GM11168 (cell line): Measurements from ENCODE around the gene MPP2.
"Not testable (repeated sequence)": the region's sequence is repeated elsewhere in the genome, so short reads cannot be mapped to it uniquely, and the experiment has no call there.

Experiments used
- in situ Hi-C: fragments of 300-500 bp; cut with MboI; formaldehyde crosslinking; loops from one replicate; pipeline ENCODE4 v1.12.0; 2022; ENCODE audit warnings: low sequenced_read_pairs; ENCODE audit not compliant: unreplicated experiment

Gene MPP2

GRCh38 chr17:43932357-43932756 lies 25.0 kb upstream of the MPP2 start:
- in situ Hi-C loops = no loop called here

GRCh38 chr17:43931062-43931571 lies 23.8 kb upstream of the MPP2 start:
- in situ Hi-C loops = no loop called here

- in situ Hi-C loops = no loop called here
These were observed 21.3 kb upstream of the MPP2 start for GRCh38 chr17:43928609-43929008.

DNA sequence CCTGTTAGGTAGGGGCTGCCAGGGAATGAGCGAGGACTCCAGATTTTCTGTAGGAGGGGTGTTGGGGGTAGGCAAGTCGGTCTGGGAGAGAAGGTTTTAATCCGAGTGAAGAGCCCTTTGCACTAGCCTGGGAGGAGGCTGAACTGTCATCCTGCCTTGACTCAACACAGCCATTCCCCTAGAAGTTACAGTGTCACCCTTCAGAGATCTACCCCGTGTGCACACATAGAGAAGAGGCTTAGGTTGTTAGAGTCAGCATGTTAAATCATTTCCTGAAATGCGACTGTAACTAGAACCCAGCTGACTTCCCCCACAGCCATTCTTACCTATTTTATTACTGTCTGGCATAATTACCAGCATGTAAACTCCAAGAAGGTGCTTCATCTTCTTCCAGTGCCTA lies 20.6 kb upstream of the MPP2 start:
- in situ Hi-C loops = not testable (repeated sequence)

GRCh38 chr17:43927060-43927864 lies 19.9 kb upstream of the MPP2 start:
- in situ Hi-C loops = no loop called here

- in situ Hi-C loops = no loop called here
These were observed 17.2 kb upstream of the MPP2 start for GRCh38 chr17:43924558-43924957.

DNA sequence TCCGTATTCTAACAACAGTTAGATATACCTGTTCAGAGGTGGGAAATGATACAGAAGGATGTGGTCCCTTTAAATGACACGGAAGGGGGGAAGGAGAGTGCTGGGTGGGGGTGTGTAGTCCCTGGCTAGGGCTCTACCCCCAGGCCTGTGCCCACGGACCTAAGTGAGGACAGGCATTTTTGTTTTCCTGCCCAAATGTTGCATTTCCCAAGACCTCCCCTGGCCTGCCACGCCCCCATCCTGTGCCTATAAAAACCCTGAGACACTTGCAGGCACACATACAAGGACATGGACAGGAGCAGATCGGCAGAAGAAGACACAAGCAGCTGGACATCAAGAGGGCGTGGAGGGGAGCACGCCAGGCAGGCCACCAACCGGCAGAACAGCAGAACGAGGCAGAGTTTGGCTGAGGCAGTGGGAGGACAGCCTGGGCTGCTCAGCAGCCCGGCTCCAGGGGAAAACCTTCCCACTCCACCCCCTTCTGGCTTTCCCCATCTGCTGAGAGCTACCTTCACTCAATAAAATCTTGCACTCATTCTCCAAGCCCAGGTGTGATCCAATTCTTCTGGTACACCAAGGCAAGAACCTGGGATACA lies 13.3 kb upstream of the MPP2 start:
- in situ Hi-C loops = no loop called here

- in situ Hi-C loops = no loop called here
These were observed 10.7 kb upstream of the MPP2 start for GRCh38 chr17:43918026-43918389.

DNA sequence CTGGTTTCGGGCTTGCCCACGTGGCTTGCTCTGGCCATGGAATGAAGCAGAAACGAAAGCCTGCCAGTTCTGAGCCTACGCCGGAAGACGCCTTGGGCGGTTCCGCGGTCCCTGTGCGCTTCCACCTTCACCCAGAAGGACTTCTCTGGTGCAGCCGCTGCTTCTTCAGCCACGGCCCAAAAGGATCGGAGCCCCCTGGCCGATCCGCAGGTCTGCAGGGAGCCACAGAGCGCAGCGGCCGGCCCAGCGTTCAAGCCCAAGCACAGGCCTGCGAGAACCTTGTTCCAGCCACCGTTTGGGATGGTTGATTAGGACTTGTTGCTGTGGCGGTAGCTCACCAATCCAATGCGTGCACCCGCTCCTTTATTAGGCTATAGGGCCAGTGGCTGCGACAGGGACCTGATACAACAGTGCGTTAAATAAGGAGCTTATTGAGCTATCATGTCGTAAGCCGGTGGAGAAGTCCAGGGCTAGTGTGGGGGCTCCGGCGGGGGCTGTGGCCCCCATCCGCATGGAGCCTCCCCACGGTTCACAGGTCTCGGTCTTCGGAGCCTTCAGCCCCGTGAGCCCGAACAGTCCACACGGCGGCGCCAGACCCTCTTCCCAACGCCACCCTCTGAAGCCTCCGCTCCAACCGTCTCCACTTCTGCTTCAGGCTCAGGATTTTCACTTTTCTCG lies 10.2 kb upstream of the MPP2 start:
- in situ Hi-C loops = no loop called here

GRCh38 chr17:43917016-43917347 lies 9.6 kb upstream of the MPP2 start:
- in situ Hi-C loops = no loop called here

- in situ Hi-C loops = no loop called here
These were observed 9.0 kb upstream of the MPP2 start for GRCh38 chr17:43916385-43916784.

GRCh38 chr17:43915559-43915958 lies 8.2 kb upstream of the MPP2 start:
- in situ Hi-C loops = no loop called here

GRCh38 chr17:43914451-43914850 lies 7.1 kb upstream of the MPP2 start:
- in situ Hi-C loops = no loop called here

DNA sequence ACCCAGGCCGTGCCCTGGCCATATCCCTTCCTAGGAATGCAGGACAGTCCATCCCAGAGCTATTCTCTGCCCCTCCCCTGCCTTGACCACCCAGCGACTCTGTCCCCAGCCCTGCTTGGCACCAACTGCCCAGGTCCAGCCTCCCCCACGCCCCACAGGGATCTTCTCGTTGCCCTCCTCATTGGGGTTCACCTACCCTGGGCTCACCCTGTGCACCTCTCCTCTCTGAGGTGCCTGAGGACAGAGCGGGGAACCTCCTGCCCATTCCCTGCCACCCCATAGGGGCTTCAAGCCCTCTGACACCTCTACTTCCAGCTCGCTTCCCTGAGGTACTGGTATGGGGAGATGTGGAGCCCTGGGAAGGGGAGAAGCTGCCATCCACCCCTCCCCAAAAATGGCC lies 6.2 kb upstream of the MPP2 start:
- in situ Hi-C loops = no loop called here

- in situ Hi-C loops = no loop called here
These were observed 5.4 kb upstream of the MPP2 start for GRCh38 chr17:43912635-43913304.

DNA sequence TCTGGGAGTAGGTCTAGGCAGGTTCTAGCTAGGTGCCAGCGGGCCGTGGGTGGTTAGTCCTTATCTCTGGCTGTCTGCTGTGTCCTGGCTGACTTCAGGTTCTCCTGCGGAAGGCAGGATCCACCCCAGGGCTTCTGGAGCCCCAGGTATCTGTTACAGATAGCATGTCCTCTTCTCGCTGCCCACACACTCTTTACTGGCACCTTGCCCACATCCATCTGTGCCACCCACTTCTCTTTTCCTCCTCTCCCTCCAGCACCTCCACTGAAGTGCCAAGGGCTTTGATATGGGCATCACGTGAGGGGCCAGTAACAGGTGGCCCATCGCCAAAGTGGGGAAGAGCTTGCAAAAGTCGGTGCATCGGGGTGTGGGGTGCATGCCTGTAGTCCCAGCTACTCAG lies 4.6 kb upstream of the MPP2 start:
- in situ Hi-C loops = no loop called here

DNA sequence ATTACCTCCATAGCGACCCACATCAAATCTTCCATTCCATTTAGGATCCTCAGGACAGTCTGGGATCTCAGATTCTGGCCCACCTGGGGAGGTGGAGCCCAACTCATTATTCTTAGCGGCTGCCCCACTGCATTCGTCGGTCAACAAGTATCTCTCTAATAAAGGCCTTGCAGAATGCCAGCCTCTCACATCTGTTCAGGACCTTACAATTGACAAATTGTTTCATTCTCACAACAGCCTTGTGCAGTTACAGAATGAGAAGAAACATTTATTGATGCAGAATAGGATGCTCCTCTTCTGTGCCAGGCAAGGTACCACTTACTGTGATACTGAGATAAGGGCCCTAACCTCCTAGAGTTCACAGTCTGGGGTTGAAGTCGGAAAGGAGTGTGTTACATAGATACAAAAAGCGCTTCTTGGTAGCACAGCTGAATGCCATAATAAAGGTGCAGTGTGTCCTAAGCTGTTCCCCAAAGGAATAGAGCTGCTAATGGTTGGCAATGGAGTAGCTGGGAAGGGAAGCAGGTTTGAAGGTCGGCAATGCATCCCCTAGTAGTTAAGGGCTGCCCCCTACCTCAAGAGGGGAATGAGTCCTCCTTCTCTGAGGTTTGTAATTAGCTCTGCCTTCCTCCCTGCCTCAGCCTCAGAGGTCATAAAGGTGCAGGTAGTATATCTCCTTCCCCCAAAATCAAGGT lies 2.3 kb upstream of the MPP2 start:
- in situ Hi-C loops = no loop called here

GRCh38 chr17:43907998-43908721 lies 824 bp upstream of the MPP2 start:
- in situ Hi-C loops = no loop called here

DNA sequence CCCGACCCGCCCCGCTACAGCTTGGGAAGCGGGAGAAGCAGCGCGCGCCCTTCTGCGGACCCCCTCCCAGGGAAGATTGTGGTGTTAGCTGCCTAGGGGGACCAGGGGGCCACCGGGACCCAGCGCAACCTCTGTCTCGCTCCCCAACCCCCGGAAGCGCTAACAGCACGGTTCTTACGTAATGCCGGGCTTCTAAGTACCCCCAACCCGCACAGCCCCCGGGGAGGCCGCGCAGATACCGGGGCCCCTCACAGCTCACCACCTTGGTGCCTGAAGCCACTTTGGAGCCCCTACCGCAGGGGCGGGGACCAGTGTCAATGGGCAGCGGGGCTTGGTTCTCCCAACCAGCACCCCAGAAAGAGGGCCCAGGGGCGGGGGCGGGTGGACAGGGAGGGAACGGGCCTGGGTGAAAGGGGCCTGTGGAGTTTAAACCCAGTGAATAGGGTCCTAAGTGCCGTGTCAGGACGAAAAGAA lies 348 bp downstream of the MPP2 start:
- in situ Hi-C loops = no loop called here
